ENCODE data around the gene CISD3.

Gene CISD3

GRCh38 chr17:38730526-38731379 lies 612 bp downstream of the CISD3 start:
- DNase-seq = no peak

DNA sequence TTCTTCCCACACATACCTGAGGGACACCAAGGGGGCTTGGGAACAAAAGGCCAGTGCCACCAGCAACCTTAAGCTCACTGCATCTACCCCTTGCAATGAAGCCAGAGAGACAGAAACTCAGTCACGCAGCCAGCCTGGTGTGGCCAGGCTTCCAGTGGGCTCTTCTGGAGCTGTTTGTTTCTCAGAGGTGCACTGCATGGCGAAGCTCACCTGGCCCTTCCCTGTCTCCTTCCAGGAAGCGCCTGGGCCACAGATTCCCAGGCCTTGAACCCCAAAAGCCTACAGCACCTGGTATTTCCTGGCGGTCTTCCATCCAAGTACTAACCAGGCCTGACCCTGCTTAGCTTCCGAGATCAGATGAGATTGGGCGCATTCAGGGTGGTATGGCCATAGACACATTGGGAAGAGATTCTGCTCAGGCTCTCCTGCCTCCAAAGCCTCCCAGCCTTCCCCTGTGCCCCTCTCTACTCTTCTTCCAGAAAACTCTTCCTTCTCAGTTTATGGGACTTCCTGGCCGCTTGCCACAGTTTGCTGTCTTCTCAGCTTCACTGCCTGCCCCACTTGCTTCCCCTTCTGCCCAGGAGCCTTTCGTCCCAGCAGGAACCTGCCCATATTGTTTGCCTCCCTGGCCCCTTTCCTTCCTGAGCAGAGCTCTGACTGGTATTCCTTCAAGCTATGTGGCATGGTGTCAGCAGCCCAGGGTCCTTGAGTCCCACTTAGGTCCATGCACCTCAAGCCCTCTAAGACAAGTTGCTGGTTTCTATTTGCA lies 1.6 kb downstream of the CISD3 start:
- DNase-seq = no peak

GRCh38 chr17:38732376-38733281 lies 2.5 kb downstream of the CISD3 start:
- no peak for DNase-seq

DNA sequence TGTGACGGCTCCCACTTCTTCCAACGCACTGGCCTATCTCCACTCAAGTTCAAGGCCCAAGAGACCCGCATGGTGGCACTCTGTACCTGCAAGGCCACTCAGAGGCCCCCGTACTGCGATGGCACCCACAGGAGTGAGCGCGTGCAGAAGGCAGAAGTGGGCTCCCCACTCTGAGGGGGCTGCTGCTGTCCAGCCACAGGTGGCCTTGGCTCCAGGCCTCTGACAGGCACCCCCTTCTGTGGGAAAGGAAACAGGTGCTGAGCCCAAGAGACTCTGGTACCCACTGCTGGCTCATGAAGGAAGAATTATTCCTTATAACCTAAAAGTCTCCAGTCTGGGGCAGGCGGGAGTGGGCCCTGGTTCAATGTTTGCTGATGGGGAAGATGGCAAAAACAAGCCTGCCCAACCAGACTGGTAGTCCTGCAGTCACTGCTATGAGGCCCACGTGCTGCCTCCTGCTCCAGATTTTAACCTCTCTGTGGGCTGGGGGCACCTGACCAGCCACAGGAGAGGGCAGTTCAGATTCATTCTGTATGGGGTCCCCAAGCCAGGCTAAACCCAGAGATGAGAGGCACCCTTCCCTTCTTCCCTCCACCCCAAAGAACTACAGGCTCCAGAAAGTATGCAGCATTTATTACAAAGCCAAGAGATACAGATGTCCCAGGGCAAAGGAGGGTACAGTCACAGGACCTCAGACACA lies 3.3 kb downstream of the CISD3 start:
- no peak for DNase-seq

- no peak for DNase-seq
These were observed 4.1 kb downstream of the CISD3 start for GRCh38 chr17:38733982-38734973.

DNA sequence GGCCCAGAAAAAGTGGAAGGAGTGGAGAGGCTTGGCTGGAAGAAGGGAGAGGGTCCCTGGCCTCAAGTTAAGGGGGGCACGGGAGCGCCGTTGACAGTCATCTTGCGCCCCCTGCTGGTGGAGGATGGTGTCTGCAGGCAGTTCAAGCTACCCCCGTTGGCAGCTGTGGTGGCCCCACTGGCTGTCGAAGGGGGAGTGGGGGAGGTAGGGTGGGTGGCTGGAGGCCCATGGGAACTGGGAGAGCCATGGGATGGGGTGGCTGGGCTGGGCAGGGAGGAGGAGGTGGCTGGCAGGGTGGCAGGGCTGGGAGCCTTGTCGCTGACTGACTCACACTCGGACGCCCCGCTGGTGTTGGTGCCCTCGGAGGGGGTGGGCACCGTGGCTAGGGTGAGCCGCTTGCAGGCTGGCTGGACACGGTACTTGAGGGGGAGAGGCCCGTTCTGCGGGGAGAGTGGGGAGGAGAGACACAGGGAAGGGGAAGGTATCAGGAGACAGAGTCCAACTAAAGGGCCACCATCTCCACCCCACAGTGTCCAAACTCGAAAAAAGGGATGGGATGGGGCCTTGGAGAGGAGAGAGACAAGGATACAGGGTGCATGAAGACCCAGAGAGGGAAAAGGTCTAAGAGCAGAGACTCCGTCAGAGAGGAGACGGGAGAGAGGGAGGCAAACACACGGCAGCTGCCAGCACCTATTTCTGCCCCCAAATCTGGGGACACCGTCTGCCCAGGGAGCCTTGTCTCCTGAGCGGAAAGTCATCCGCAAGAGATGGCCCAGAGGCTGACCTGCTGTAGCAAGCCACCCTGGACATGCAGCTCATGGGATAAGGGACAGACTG lies 5.2 kb downstream of the CISD3 start:
- no peak for DNase-seq

DNA sequence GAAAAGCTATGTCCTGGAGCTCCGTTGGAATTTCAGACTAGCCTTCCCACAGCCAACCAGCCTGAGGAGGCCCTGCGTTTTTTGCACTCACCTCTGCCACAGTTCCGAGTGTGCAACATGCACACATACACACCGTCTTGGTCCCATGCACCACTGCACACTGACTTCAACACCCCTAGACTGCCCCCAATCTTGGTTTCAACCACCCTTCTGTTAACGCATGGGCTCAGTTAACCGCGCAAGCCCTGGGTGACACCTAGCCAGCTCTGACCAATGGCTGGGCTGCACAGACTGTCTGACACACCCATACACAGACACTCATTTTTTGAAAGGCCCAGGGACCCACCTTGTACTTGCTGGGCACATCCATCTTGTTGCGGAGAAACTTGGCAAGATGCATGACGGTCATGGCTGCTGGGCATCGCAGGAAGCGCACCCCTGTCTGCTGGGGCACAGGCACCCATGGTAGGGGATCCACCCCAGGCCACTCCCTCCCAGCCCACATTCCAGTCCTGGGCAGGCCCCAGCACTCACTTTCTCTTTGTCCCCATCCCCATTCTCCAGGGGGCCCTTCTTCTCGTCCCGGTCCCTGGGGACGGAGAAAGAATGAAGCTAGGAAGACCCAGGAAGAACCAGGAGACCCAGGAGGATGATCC lies 8.0 kb downstream of the CISD3 start:
- DNase-seq = no peak

GRCh38 chr17:38738686-38739085 lies 8.5 kb downstream of the CISD3 start:
- DNase-seq = no peak

DNA sequence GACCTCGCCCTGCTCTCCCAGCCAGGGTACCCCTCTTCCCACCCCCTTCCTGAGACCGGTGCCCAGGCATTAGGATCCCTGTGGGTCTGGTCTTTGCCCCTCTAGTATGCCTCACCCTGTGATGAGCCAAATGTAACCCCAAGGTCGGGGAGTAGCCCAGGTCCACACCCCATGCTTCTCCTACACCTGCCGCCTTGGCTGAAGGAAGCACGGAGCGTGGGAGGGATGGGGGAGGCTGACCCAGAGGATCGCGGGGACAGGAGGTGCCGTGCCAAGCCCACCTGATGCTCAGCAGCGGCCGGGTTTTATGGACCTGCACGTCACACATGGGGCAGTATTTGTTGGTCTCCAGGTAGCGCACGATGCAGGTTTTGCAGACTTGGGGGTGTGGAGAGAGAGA lies 9.2 kb downstream of the CISD3 start:
- DNase-seq = no peak

DNA sequence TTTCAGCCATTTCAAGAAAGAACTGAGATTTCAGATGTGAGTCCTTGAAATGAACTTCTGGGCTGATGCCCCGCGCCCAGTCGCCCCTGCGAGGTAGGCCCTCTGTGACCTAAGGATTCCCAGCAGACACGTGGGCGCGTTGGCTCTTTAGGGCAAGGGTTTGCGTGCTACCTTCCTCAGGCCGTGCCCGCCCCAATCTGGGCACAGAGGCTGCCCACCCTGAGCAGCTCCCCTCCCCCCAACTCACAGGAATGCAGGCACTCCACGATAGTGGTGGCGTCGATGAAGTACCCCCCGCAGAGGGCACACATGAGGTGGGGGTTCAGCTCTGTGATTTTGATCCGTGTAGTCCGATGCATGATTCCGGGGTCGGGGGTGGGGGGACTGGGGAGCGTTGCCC lies 9.9 kb downstream of the CISD3 start:
- no peak for DNase-seq

DNA sequence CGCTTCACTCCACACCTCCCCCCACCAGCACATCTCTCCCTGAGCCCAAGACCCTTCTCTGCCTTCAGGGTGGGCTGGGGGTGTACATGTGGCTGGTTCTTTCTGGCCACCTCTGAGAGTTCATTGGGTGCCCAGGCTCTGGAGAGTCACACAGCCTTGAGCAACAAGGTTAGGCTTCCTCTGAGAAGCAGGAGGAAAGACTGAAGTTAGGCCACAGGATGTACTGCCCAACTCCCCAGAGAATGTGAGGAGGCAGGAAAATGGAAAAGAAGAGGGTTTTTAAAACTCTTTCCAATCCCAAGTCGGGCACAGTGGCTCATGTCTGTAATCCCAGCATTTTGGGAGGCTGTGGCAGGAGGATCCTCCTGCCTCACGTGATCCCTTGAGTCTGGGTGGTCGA lies 10.7 kb downstream of the CISD3 start:
- no peak for DNase-seq

DNA sequence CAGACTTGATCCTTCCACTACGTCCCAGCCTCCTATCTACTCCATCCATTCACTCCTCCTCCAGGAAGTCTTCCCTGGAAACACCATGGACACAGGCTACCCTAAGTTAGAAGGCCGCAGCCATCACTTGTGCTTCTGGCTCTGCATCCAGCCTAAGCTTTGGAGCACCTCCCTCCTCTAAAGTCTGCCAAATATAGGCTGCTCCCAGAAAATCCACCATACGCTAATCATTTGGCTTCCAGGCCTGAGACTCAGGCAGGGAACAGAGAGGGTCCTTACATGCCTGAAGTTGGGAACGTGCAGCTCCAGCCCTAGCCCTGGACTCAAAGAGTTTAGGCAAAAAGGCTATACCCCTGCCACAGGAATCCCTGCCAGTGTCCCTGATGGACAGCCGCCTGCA lies 11.3 kb downstream of the CISD3 start:
- no peak for DNase-seq

DNA sequence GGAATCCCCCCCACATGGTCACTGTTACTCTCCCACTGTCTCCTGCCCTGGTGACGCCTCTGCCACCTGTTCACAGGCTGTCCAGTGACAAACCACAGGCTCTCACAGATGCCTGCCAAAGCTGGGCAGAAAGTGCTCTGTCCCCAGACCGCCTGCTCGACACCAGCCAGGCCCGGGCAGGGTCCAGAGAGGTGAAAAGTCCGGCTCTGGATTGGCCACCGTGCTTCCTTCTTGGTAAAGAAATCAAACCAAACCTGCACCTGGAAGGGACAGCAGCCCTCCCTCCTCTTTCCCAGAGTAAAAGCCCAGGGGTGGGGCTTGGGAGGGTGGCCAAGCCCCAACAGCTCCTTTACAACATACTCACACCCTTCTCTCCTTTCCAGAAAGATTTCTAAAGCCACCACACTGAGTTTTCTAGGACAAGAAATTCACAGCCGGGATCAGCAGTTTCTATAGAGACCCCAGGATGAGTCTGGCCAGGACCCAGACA lies 11.8 kb downstream of the CISD3 start:
- DNase-seq = no peak

DNA sequence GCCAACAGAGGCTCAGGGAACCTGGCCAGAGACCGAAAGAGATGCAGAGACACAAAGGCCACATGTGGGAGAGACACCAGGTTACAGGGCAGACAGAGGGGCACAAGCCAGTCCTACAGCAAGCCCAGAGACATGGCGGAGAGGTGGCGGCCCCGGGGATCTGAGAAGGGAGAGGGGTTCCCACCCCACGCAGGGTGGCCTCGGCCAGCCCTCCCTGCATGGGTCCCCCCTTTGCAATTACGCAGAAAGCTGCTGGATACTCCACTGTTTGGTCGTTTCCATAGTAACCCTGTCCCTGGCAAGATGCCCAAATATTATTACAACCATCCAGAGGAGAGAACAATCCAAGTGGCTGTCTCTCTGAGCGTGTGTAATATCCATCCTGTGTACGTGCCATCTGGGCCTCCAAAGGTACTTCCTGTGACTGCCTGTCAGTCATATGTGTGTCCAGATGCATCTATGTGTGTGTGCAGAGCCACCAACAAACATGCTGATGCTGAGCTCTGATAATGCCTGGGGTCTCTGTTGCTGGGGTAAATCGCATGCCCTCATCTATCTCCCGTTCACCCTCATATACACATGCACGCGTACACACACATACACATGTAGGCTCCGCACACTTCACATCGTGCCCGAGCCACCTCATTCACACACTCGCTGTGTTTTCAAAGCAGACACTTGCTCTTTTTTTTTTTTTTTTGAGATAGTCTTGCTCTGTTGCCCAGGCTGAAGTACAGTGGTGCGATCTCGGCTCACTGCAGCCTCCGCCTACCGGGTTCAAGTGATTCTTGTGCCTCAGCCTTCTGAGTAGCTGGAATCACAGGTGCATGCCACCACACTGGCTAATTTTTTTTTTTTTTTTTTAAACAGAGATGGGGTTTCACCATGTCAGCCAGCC lies 12.5 kb downstream of the CISD3 start:
- no peak for DNase-seq

DNA sequence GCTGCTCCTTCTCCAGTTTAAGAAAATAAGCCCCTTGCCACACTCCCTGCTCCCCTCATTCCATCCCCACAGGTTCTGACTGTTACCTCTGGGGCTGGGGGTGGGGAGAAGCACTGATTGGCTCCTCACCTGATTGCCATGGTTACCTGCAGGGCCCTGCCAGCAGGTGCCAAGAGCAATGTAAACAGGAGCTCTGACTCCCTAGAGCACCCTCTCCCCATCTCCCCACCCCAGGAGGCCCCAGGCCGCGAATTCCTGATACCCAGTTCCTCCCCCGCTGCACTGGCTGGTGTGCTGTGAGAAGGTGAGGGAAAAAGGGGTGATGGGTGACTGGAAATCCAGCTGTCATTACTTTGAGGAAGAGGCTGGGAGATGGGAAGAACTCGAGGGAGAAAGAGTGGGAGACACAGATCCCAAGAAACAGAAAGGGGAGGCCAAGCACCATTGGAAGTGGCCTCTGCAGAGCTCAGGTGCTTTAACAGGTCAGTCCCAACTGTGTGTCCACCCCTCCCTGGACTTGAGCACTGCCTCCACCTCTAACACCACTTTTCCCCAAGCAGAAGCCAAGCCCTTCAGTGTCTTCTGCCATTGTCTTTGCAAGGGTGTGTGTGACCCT lies 13.5 kb downstream of the CISD3 start:
- DNase-seq = no peak

GRCh38 chr17:38745545-38745944 lies 15.4 kb downstream of the CISD3 start:
- DNase-seq = no peak

- no peak for DNase-seq
These were observed 16.1 kb downstream of the CISD3 start for GRCh38 chr17:38746004-38746848.

Data from cortex of kidney (tissue), 1 donor.